B cell (primary cell): Measurements from ENCODE around the gene LRP4. TPM values are rescaled to one million over a fixed set of nuclear protein-coding genes. Genes with fewer than 3 reads are reported as not detected.

Source experiments
- ATAC-seq: fragments of 200-7000 bp; cut with Tn5 transposase; one replicate; pipeline ENCODE4 v1.10.0; 2021; ENCODE audit warnings: low read depth, mild to moderate bottlenecking, moderate number of reproducible peaks, moderate library complexity
- CTCF ChIA-PET: fragments of 350-600 bp; sonication (Branson Sonifier 250); formaldehyde crosslinking; loops from one replicate; lab custom pipeline; 2021; ENCODE audit warnings: antibody characterized with exemption, inconsistent platforms; lab: Charles Lee
- POLR2A ChIA-PET: fragments of 350-600 bp; sonication (Branson Sonifier 250); formaldehyde crosslinking; loops from one replicate; lab custom pipeline; 2021; ENCODE audit warnings: antibody characterized with exemption; lab: Charles Lee
- DNase-seq: peaks from one replicate; pipeline ENCODE4 v3.0.0; 2013
- H2AFZ ChIP-seq: 2 replicates; pipeline ENCODE4 v1.6.1; 2012; ENCODE audit warnings: mild to moderate bottlenecking, low read depth, low read length; ENCODE audit not compliant: insufficient read depth, poor library complexity, severe bottlenecking
- H3K27ac ChIP-seq, 2 donors: 1 replicate in 1 of 2; 2 replicates in 1 of 2; pipeline ENCODE4 v1.5.1; 2012 to 2013; ENCODE audit warnings: low read length in 2 of 2, mild to moderate bottlenecking in 2 of 2, moderate library complexity in 1 of 2
- H3K27me3 ChIP-seq, 4 experiments: fragments of 200-600 bp in 1 of 4; sonication (generic) in 1 of 4; replicated peaks in 1 of 4; 1 replicate in 2 of 4; 2 replicates in 2 of 4; pipeline versions ENCODE4 v1.6.1 to v1.7.0; 2013 to 2016; ENCODE audit warnings: low read length in 3 of 4, mild to moderate bottlenecking in 2 of 4, mixed read lengths in 1 of 4, moderate library complexity in 1 of 4; ENCODE audit not compliant: insufficient read depth in 4 of 4, control insufficient read depth in 3 of 4; ENCODE audit errors: control extremely low read depth in 1 of 4
- H3K36me3 ChIP-seq, 2 experiments: replicated peaks in 1 of 2; 1 replicate in 1 of 2; 2 replicates in 1 of 2; pipeline versions ENCODE4 v1.6.1 to v1.7.1; 2013; ENCODE audit warnings: low read length in 1 of 2; ENCODE audit not compliant: insufficient read depth in 2 of 2, control insufficient read depth in 1 of 2; ENCODE audit errors: control extremely low read depth in 1 of 2, extremely low read depth in 1 of 2
- H3K4me1 ChIP-seq, 2 donors: fragments of 200-600 bp in 1 of 2; sonication (generic) in 1 of 2; 1 replicate in 1 of 2; 2 replicates in 1 of 2; pipeline versions ENCODE4 v1.5.1 to v1.6.1; 2013 to 2017; ENCODE audit warnings: low read length in 2 of 2; ENCODE audit not compliant: control insufficient read depth in 2 of 2, insufficient read depth in 2 of 2
- H3K4me2 ChIP-seq: replicated peaks from 2 replicates; pipeline ENCODE3; 2012; ENCODE audit warnings: mild to moderate bottlenecking, low read depth, low read length; ENCODE audit not compliant: poor library complexity, severe bottlenecking
- H3K4me3 ChIP-seq, 5 experiments: fragments of 200-600 bp in 1 of 5; sonication (generic) in 1 of 5; 1 replicate in 3 of 5; 2 replicates in 2 of 5; pipeline versions ENCODE4 v1.5.1 to v1.7.0; 2011 to 2016; ENCODE audit warnings: low read length in 4 of 5, mild to moderate bottlenecking in 4 of 5, low read depth in 2 of 5, control low read depth in 1 of 5, moderate library complexity in 1 of 5; ENCODE audit not compliant: insufficient read depth in 1 of 5; ENCODE audit errors: control extremely low read depth in 1 of 5, extremely low read depth in 1 of 5
- H3K79me2 ChIP-seq: fragments of 200-600 bp; sonication (generic); one replicate; pipeline ENCODE4 v1.6.0; 2016; ENCODE audit warnings: low read length; ENCODE audit not compliant: control insufficient read depth, insufficient read depth
- H3K9ac ChIP-seq: fragments of 200-600 bp; sonication (generic); 2 replicates; pipeline ENCODE4 v1.6.1; 2017; ENCODE audit warnings: mild to moderate bottlenecking, low read length, moderate library complexity
- H3K9me3 ChIP-seq, 3 donors: one replicate each; pipeline versions ENCODE4 v1.6.1 to v1.7.1; 2013; ENCODE audit warnings: low read length in 2 of 3; ENCODE audit not compliant: control insufficient read depth in 2 of 3, insufficient read depth in 1 of 3; ENCODE audit errors: control extremely low read depth in 1 of 3
- H4K20me1 ChIP-seq: 2 replicates; pipeline ENCODE4 v1.6.0; 2012; ENCODE audit warnings: mild to moderate bottlenecking, low read length; ENCODE audit not compliant: insufficient read depth, control insufficient read depth, poor library complexity, severe bottlenecking
- H3K27ac Mint-ChIP-seq: one replicate; pipeline ENCODE4 v1.8.0; 2021; ENCODE audit warnings: mixed read lengths
- H3K27me3 Mint-ChIP-seq: one replicate; pipeline ENCODE4 v1.8.0; 2021; ENCODE audit warnings: mixed read lengths
- H3K4me1 Mint-ChIP-seq: one replicate; pipeline ENCODE4 v1.8.0; 2021; ENCODE audit warnings: mixed read lengths
- H3K4me3 Mint-ChIP-seq: one replicate; pipeline ENCODE4 v1.8.0; 2021; ENCODE audit warnings: mixed read lengths
- H3K9me3 Mint-ChIP-seq: one replicate; pipeline ENCODE4 v1.8.0; 2022; ENCODE audit warnings: mixed read lengths; ENCODE audit not compliant: insufficient read depth
- CTCF ChIP-seq: fragments of 200-600 bp; IDR thresholded peaks from one replicate; pipeline ENCODE4 v1.8.0; 2022; ENCODE audit warnings: antibody characterized with exemption, mild to moderate bottlenecking
- EZH2 ChIP-seq: IDR thresholded peaks from 2 replicates; pipeline ENCODE4 v1.6.1; 2012; ENCODE audit warnings: borderline replicate concordance, low read depth, mild to moderate bottlenecking, moderate library complexity, low read length; ENCODE audit not compliant: insufficient read depth, poor library complexity, severe bottlenecking
- WGBS: methylation state at CpG from one replicate; pipeline ENCODE4 v1.1.5; 2013; ENCODE audit warnings: missing lambda C conversion rate; ENCODE audit not compliant: insufficient coverage; 5-methylcytosine and 5-hydroxymethylcytosine counted together
- intact Hi-C: fragments of 100-400 bp; cut with micrococcal nuclease; formaldehyde crosslinking; loops from one replicate; pipeline ENCODE4 v1.10.0; 2022
- polyA plus RNA-seq: library from polyadenylated mRNA; depleted of rRNA; stranded (reverse); fragments of >200 nt; gene quantifications from 2 replicates; pipeline ENCODE4 v1.2.3, GENCODE V29; 2012
- total RNA-seq, 2 donors: library from RNA; stranded (reverse); fragments of 120-200 nt in 1 of 2; gene quantifications; 1 replicate in 1 of 2; 2 replicates in 1 of 2; pipeline versions ENCODE4 v1.2.3 to v1.2.4, GENCODE V29; 2013 to 2022

The LRP4 gene
- total and polyA plus RNA-seq, 2 donors (not counting 1 experiment from before 2014, with no cell fraction given) = not detected

- ChIA-PET POLR2A (no interaction called here), CTCF (no interaction called here)
- Histone ChIP-seq H3K9me3 (peaks cover 0 to 8% (median 0%) of the 10 kb centered on the region in 3 donors), H3K27ac (no peak overlapping the region), H3K4me2 (peak overlapping the region; percentile 95), H3K9ac (peak overlapping the region; percentile 56), H3K4me3 (peak overlapping the region in 3 of 5 experiments; percentile 29 to 54 (median 54)), H2AFZ (peak overlapping the region; percentile 64), H3K27me3 (peaks cover 0 to 48% (median 33%) of the 10 kb centered on the region in 4 experiments), H4K20me1 (no peaks in the 10 kb centered on the region), H3K4me1 (peaks cover 28 to 31% of the 10 kb centered on the region in 2 donors), H3K79me2 (no peaks in the 10 kb centered on the region), H3K36me3 (no peaks in the 10 kb centered on the region)
- Mint-ChIP-seq H3K27me3 (peaks cover 42% of the 10 kb centered on the region), H3K9me3 (no peaks in the 10 kb centered on the region), H3K27ac (peak overlapping the region; percentile 22), H3K4me1 (peaks cover 30% of the 10 kb centered on the region), H3K4me3 (peak overlapping the region; percentile 85)
- ATAC-seq (no peak), DNase-seq (no peak)
- WGBS = 18% methylated on average over 16 of the region's 17 CpGs
- intact Hi-C loops = loop anchor here (1.0 to 5.0 kb wide), 2 partner anchors 17 to 72 kb away; partner anchors contain the start of genes CKAP5 and CSTPP1
- TF ChIP-seq EZH2 (peak; percentile 19), CTCF (no peak)
These were observed 601 bp upstream of the LRP4 start for GRCh38 chr11:46918788-46919513.

GRCh38 chr11:46917762-46918082, 628 bp downstream of the LRP4 start:
- H3K4me2 ChIP-seq = peak overlapping the region; percentile 95
- 2% methylated on average over 19 of the region's 22 CpGs for WGBS

More at GRCh38 chr11:46917762-46918082, 628 bp downstream of the LRP4 start:
- intact Hi-C loops = loop anchor here (5.0 kb wide), 1 partner anchor 70 kb away; the partner anchor contains the start of gene CKAP5
- peak overlapping the region; percentile 20 for H3K27ac Mint-ChIP-seq
- Histone ChIP-seq H3K27ac (no peak overlapping the region), H3K27me3 (peaks cover 0 to 58% (median 34%) of the 10 kb centered on the region in 4 experiments), H3K79me2 (no peaks in the 10 kb centered on the region), H3K9me3 (peaks cover 0 to 9% (median 0%) of the 10 kb centered on the region in 3 donors), H2AFZ (peak overlapping the region; percentile 69), H3K4me3 (peak overlapping the region in 4 of 5 experiments; percentile 14 to 54 (median 50)), H3K9ac (peak overlapping the region; percentile 58), H4K20me1 (no peaks in the 10 kb centered on the region), H3K36me3 (no peaks in the 10 kb centered on the region), H3K4me1 (peaks cover 28 to 31% of the 10 kb centered on the region in 2 donors)
- peak; percentile 52 for DNase-seq
- no peaks in the 10 kb centered on the region for H3K9me3 Mint-ChIP-seq
- peaks cover 48% of the 10 kb centered on the region for H3K27me3 Mint-ChIP-seq
- POLR2A ChIA-PET = no interaction called here
- ATAC-seq = no peak
- TF ChIP-seq EZH2 (peak; percentile 98), CTCF (no peak)
- peak overlapping the region; percentile 86 for H3K4me3 Mint-ChIP-seq
- peaks cover 30% of the 10 kb centered on the region for H3K4me1 Mint-ChIP-seq
- CTCF ChIA-PET = interaction anchor here (0.6 to 1.8 kb wide), 2 partner anchors 235 to 991 kb away, joined by 5 to 7 read pairs; no protein-coding TSS in a partner anchor
